Stimulated activated naive CD4-positive, alpha-beta T cell (primary cell): ENCODE measurements around the gene LPAR4.
"Not testable (repeated sequence)": the region's sequence is repeated elsewhere in the genome, so short reads cannot be mapped to it uniquely, and the experiment has no call there.

Experiments
- DNase-seq, 6 experiments: peaks; one replicate each; lab custom pipeline; 2025; lab: John Stamatoyannopoulos, UW

The LPAR4 gene, protein sequence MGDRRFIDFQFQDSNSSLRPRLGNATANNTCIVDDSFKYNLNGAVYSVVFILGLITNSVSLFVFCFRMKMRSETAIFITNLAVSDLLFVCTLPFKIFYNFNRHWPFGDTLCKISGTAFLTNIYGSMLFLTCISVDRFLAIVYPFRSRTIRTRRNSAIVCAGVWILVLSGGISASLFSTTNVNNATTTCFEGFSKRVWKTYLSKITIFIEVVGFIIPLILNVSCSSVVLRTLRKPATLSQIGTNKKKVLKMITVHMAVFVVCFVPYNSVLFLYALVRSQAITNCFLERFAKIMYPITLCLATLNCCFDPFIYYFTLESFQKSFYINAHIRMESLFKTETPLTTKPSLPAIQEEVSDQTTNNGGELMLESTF

DNA sequence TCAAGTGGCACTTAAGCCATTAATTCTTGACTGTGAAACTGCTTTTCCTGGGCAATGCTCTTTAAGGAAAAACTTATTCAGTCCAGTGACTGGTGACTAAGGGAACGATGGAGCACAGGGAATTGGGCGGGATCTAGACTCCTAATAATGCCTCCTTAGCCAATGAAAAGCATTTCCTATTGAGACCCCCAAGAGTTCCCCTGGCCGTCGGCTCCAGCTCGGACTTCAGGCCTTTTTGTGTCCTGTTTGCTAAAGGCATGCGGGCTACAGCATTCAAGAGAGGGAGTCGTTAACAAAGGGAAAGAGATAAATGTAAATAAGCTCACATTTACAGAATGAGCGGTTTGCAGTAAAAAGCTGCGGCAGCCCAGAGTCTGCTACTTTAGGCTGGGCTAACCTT is at the start of gene LPAR4:
Gene LPAR4 (plus strand): TSS at position 232 of the 400 bp plus-strand sequence. CDS start 7,150 bp downstream, outside the sequence.
- no peak for DNase-seq

DNA sequence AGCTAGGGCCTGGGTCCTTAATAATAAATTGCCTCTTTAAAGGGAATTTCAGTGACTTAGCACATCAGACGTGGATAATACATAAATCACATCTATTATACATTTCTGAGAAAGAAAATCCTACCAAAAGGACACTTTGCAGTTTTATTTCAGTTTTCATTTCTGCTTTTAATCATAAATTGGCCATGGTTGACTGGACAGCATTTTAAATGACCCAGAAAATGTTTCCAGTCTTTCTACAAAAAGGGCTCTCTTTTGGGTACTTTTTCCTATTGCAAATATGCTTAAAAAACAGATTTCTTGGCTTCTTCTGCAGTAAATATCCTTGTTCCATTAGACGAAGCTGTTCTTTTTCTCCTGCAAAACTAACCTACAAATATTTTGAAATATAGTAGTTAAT is 41.4 kb upstream of the LPAR4 start:
- DNase-seq: no peak

DNA sequence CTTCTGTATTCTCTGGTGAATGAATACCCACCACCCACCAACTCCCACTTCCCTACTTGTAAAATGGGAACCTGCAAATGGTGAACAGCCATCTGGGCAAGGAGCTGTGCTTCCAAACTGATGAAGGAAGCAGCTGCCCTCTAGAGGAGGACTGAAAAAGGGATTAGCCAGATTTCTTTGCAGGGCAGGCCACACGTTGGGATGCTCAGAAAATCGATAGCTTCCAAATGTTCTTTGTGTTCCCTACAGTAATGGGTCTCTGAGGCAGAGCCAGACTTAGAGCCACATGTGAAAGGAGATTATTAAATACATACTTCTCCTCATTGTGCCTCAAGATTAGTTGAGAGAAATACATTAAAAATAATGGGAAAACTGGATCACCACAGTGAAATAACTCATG is 39.3 kb upstream of the LPAR4 start:
- DNase-seq: no peak

DNA sequence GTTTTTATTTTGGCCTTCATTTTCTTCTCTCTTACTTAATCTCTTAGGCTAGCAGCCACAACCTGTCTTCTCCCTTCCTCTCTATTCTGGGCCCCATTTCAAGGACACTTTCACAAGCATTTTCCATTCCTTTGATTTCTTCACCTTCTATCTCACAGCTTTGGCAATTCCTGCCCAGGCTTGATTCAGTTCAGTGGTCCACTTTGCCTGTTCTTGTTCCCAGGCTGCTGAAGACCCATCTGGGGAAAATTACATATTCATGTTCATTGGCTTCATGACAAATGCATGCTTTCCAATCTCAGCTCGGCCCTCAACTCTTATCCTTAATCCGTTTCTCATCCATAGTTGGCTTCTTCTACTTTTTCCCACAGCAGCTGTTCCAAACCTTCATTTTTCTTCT is 38.7 kb upstream of the LPAR4 start:
- no peak for DNase-seq

DNA sequence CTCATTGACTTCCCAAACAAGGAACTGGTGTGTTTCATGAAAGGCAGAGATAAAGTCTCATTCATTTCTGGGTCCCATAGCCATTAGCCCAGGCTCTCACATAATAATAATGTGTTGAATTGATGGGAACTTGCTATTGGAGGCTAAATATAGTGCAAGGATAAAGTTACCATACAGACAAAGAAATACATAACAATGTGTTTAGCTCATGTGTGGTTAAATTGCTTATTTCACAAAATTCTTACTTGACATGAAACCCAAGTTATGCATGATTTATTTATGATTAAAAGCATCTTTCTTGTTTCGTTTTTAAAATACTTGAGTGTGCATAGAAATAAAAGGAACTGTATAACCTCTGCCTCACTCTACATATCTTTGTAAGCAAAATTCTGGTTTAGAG is 37.3 kb upstream of the LPAR4 start:
- DNase-seq: no peak

DNA sequence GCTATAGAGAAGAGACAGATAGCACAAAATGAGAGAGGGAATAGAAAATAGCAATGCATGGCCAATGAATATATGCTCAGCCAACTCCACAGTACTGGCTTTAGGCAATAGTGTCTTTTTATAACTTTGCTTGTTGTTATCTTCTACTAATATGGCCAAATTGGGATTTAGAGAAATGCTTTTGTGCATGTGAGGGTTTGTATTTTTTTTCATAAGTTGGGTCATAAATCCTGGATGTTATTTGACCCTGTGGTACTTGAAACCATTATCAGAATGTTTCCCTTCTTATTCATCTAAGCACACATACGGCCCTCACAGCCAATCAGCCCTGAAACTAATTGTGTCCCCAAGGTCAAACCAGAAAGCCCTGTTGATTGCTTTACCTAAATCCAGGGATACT is 35.2 kb upstream of the LPAR4 start:
- no peak for DNase-seq

DNA sequence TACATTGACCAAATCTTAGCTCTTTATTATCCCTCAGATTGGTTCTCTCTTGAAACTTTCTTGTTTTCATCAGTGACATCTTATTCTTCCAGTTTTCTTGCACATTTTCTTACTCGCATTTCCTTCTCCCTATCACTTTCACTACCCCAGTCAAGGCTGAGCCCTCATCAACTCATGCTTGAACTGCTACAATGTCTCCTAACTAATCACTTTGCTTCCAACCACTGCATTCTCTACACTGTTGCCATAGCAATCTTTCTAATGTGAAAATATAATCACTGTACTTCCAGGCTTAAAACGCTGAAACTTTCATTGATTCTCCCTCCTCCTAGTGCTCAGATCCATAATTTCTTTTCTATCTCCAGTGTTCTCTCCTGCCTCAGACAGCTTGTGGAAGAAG is 22.2 kb upstream of the LPAR4 start:
- no peak for DNase-seq

DNA sequence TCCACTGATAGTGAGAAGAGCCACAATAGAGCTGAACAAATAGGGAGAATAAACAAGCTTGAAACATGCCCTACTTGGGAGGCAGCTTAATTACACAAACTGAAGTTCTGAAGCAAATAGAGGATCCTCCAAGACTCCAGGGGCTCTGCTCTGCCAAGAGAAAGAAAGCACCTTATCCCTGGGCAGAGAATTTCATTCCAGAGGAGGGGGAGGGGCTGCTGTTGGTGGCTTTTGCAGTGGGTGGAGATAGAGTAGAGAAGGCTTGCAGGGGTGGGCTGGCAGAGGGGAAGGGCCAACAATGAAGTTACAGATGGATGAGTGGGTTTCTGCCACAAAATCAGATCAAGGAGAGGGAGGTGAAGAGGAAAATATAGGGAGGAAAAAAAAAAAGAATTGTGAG is 1.0 kb upstream of the LPAR4 start:
- no peak for DNase-seq

DNA sequence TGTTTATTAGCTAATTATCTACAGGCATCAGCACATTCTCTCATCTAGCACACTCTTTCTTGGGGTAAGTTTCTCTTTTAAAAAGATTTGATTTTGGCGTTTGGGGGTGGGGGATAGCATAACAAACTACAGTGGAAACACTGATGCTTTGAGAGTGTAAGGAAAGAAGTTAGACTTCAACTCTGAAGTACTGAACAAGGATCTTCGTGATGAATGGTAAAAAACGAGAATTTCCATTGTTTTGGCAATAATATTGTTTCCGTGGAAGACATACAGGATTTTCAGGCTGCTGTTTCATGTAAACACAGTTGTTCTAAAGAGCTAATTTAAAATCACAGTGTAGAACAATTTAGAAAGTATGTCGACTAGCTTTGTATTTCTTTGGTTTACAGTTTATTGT is 451 bp downstream of the LPAR4 start:
- DNase-seq: no peak

DNA sequence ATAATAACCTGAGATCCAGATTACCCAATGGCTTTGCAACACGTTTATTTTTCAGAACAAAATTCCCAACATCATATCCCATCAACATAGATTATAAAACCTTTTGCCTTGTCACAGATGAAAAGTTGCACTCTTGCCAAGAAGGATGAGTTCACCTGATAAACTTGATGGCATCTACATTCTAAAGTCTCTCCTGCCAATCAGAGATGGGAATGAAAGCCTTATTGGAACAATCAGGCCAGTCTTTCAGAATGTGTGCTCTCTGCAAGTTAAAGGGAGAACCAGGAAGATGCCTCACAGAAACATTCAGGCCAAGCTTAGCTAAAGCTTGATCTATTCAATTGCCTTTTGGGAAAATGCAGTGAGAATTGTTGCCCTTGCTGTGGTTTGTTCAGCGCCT is 1.3 kb downstream of the LPAR4 start:
- DNase-seq: no peak

DNA sequence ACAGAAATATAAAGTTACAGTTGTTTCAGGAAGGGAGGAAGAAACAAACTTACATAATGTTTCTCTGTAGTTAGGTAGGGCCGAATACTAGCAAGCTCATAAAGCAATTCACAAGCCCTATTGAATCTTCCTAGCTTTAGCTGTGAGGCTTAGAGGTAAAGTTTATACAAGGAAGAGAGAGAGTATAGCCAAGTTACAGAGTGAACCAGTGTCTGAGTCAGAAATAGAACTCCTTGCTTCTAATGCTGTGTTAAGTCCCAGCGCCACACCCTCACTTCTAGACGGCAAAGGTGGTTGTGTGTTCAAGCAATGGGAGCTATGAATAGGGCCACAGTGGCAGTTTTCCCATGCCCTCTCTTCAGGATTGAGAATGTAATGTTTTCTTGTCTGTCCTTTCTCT is 6.1 kb downstream of the LPAR4 start:
- DNase-seq: no peak

DNA sequence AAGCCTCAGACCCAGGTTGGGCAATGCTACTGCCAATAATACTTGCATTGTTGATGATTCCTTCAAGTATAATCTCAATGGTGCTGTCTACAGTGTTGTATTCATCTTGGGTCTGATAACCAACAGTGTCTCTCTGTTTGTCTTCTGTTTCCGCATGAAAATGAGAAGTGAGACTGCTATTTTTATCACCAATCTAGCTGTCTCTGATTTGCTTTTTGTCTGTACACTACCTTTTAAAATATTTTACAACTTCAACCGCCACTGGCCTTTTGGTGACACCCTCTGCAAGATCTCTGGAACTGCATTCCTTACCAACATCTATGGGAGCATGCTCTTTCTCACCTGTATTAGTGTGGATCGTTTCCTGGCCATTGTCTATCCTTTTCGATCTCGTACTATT is 7.4 kb downstream of the LPAR4 start:
- no peak for DNase-seq

DNA sequence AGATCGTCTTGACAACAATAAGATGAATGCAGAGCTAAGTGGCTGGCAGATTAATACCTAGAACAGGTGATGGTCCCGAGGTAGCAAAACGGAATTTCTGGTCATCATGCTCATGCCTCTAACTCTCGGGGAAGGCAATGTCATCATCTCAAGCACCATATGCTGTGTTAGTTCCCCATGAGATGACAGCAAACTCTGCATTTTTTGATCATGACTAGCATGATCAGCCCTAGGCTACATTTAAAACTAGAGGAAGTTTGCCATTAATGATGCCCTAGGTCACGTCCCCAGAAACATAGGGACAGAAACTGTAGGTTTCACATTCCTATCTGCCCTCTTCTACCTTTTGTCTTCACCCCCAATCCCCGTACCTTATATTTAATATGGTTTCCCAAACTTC is 11.6 kb downstream of the LPAR4 start:
- DNase-seq: no peak

DNA sequence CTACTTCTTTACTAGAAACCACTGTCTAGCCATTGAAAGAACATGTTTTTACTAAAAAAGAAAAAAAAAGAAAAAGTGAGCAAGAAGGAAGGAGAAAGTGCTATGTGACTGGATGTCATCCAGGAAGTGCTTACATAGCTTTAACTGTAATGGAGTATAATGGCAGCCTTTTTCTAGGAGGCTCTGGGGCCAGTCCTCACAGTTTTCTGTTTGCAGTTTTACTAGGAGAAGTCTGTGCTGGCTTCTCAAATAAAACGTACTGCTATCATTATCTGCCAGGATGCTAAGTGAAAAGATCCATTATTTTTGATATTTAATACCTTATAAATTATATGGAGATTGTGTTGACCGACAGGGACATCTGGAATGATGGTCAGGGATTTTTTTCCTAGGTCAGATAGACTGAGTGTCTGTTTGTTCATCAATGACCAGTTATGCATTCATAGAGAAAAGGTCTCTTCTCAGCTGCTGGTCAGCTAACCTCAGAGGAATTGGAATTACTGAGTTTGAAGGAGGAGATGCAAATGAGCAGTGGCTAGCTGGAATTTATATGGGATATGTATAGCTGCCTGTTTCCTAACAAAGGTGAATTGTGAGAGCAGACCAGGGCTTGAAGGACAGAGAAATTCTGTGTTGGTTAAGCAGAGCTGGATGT is 21.7 kb downstream of the LPAR4 start:
- DNase-seq: no peak

DNA sequence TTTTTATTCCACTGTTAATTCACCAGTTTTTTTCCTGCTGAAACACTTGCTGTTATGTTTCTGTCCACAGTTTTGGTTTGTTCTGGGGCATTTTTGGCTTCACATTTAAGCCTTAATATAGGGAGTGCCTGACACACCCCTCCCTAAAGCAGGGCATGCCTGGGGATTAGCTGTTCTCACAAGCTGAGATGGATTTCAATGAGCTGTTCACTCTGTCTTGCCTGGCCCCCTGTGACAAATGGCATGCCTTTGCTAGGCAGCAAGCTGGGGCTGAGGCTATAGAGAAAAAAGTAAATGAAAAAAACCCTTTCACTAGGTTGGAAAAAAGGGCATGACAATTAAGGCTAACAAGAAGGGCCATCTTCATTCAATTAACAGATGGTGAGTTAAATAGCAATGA is 22.4 kb downstream of the LPAR4 start:
- DNase-seq: no peak

DNA sequence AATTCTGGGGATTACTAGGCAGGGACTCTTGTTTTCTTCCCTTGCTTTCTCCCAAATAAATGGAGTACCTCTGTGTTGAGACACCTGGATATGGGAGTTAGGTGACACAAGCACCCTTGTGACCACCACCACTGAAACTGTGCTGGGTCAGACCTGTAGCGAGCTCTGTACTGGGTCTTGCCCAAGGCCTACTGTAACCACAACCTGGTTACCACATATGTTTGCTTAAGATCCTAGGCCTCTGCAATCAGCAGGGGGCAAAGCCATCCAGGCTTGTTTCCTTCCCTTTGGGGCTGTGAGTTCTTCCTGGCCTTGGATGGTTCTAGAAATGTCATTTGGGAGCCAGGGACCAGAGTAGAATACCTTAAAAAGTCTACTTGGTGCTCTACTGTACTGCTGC is 49.4 kb downstream of the LPAR4 start:
- no peak for DNase-seq

DNA sequence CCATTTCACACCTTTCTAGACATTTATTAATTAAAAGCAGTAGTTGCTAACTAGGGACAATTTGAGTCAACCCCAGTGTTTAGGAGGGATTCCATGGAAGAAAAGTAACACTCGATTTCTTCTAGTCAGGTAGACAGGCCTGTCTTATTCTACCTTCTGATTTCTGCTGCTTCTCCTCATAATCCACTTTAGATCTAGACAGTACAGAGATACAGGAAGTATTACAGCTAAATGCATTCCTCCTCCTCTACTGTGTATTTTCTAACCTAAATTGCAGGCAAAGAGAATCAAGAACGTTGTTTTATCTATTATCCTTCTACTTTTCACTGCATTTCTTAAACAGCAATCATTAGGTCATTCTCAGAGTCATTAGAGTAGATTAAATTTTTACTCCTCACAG is 52.6 kb downstream of the LPAR4 start:
- no peak for DNase-seq

DNA sequence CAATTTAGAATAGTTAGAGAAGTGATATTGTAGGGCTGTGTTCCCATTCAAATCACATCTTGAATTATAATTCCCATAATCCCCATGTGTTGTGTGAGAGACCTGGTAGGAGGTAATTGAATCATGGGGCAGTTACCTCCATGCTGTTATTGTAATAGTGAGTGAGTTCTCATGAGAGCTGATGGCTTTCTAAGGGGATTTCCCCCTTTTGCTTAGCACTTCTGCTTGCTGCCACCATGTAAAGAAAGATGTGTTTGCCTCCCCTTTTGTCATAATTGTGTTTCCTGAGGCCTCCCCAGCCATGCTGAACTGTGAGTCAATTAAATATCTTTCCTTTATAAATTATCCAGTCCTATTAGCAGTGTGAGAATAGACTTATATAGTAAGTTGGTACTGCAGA is 53.2 kb downstream of the LPAR4 start:
- DNase-seq: no peak

DNA sequence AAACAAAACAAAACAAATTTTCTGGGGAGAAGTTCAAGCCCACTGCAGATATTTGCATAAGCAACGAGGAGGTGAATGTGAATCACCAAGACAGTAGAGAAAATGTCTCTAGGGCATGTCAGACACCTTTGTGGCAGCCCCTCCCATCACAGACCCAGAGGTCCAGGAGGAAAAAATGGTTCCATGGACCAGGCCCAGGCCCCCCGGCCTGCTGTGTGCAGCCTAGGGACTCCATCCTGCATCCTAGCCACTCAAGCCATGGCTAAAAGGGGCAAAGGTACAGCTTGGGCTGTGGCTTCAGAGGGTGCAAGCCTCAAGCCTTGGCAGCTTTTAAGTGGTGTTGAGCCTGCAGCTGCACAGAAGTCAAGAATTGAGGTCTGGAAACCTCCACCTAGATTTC is 54.0 kb downstream of the LPAR4 start:
- no peak for DNase-seq

DNA sequence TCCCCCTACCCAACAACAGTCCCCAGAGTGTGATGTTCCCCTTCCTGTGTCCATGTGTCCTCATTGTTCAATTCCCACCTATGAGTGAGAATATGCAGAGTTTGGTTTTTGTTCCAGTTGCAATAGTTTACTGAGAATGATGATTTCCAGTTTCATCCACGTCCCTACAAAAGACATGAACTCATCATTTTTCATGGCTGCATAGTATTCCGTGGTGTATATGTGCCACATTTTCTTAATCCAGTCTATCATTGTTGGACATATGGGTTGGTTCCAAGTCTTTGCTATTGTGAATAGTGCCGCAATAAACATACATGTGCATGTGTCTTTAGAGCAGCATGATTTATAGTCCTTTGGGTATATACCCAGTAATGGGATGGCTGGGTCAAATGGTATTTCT is 55.0 kb downstream of the LPAR4 start:
- not testable (repeated sequence) for DNase-seq
